Measurements from ENCODE around the gene KANK3.
"Not testable (repeated sequence)": the region's sequence is repeated elsewhere in the genome, so short reads cannot be mapped to it uniquely, and the experiment has no call there.

The KANK3 gene

DNA sequence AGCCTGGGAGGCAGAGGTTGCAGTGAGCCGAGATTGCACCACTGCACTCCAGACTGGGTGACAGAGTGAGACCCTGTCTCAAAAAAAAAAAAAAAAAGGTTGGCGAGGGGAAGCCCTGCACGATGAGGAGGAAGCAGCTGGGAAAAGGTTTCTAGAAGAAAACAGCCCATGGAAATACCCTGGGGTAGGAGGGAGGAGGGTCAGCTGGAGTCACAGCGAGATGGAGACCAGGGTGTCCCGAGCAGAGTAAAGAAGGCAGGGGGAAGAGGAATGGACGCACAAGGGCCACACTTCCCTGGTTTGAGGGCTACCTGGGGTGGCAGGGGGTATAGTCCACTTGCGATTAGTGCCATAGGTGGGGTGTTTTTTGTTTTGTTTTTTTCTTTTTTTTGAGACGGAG lies 6.4 kb downstream of the KANK3 start:
- DNase-seq = no peak

DNA sequence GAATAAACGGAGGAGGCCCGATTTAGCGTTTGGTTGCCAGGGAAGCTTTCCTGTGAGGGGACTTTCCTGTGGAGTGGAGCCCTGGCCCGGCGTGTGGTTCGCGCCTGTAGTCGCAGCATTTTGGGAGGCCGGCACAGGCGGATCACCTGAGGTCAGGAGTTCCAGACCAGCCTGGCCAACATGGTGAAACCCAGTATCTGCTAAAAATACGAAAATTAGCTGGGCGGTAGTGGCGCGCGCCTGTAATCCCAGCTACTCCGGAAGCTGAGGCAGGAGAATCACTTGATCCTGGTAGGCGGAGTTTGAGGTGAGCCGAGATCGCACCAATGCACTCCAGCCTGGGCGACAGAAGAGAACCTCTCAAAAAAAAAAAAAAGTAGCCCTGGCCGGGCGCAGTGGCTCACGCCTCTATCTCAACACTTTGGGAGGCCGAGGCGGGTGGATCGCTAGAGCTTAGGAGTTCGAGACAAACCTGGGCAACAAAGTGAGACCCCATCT lies 6.9 kb downstream of the KANK3 start:
- DNase-seq = no peak

DNA sequence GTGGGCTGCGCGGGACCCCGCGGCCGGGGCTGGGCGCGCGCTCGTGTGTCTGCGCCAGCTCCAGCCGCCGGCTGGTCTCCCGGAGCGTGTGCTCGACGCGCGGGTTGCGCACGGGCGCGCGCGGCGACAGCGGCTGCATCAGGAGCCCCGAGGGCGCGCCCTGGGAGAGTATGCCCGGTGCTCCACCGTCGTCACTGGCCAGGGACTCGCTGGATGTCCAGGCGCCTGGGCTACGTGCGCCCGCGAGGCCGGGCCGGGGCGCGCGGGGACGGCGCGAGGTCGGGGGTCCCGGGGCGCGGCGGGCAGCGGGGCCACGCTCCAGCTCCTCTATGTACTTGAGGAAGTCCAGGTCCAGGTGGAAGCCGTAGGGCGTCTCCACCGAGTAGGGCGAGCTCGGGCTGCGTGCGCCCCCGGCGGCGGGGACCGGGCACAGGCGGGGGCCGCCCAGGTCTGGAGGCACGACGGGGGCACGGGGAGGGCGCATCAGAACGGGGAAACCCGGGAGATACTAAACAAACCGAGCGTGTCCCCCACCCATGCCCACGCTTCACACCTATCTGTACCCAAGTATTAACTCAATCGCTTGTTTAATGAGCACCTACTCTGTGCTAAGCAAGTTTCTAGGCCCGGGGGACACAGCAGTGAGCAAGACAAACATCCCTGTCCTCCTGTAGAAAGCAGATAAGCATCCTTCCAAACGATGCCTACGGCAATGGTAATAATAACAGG lies 7.6 kb downstream of the KANK3 start:
- peak; percentile 29 for DNase-seq

DNA sequence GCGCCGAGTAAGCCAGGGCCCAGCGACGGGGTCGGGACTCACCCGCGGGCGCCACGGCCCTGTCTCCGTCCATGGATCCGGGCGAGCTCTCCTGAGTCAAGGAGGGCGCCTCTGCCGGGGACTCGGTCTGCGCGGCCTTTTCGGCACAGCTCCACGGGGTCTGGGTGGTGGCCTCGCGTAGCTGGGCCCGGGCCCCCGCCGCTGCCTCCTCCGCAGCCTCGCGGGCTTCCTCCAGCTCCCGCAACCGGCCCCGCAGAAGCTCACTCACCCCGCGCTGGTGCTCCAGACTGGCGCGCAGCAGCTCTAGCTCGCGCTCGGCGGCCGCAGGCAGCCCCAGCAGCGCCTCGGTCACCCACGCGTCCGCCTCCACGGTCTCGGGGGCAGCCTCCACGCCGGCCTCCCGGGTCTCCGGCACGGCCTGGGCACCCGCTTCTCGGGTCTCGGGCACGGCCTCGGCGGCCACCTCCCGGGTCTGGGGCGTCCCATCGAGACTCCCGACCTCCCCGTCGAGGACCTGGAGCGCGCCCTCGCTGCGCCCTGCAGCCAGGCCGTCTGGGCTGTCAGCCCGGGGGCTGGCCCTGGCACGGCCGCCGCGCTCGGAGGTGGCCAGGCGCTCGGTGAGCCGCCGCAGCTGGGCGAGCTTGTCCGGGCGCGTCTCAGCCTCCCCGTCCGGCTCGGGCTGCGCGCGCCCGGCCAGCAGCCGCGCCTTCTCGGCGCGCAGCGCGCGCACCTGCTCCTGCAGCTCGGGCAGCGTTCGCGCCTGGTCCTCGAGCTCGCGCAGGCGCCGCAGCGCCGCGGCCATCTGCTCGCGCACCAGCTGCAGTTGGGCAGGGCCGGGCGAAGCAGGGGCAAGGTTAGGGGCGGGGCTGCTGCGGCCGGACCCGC lies 8.4 kb downstream of the KANK3 start:
- DNase-seq = peak; percentile 35

DNA sequence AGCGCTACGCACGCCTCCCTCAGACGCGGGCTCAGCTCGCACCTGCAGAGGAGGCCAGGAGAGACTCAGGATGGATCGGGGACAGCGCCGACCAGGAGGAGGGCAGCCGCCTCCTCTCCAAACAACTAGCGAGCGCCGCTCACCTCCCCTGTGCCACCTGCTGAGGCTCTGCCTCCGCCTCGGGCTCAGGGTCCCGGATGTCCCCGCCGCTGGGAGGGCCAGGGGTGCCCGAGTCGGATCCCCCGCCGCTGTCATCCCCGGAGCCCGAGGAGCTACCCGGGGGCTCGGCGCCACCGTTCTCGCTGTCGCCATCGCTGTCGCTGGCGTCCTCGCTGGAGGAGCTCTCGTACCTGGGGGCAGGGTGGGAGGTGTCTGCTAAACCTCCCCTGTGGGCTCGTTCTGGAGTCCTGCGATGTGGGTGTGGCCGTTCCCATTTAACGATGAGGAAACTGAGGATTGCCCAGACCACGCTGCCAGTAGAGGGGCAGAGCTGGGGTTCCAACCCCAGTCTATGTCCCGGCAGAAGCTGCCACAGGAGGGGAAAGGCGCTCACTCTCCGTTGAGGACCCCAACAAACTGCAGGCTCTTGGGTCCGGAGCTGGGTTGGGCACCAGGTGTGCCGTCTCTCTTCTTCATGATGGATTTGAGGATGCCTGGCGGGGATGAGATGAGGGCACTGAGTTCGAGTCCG lies 9.2 kb downstream of the KANK3 start:
- no peak for DNase-seq

DNA sequence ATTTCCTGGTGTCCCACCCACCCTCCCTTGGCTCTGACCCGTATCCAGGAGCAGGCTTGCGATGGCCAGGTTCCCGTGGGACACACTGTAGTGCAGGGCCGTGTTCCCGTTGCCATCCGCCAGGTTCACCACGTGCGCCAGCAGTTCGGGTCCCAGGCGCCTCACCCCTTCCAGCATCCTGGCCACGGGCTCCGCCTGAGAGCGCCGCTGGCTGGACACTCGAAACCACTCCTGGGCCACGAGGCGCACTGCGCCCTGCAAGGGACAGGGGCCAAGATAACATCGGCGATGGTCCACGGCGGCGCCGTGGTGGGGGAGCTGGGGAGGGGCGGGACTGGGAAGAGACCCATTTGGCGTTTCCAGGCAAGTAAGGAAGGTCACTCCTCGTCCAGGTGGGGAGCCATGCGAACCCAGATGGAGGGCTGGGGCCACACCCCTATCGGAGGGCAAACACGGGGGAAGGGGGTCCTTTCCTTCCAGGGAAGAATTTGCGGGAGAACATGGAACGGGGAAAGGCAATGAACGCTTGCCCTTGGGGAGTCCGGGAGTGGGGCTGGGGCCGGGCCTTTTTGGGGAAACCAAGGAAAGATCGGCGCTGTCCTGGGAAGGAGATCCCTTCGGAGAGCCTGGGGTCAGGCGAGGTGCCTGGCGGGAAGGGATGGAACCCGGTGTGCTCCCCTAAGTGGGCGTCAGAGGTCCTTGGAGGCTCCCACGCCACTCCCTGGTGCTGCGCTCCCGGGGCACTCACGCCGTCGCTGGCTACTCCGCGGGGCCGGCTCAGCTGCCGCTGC lies 9.9 kb downstream of the KANK3 start:
- no peak for DNase-seq

DNA sequence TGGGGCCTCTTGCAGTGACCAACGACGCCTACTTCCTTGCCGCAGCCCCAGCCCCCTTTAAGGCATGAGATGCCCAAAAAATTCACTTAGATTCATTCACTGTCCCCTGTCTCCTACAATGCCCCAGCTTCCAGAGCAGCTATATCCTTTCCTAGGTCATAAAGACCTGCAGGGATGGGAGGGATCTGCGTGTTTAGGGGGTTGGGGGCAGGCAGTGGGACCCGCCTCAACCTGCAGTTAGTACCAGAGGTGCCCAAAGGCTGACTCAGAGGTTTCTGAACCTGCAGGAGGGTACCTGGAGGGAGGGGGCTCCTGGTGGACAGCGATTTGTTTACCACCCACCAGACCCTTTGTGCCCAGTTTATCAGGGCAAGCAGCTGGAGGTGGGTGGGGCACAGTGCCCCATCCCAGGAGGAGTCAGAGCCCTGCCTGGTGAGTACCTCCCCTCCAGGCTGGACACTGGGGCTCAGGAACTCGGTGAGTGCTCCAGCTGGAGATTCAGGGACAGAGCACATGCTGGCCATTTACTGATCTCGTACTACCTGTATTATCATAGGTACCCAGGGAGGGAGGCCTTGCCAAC lies 11.7 kb downstream of the KANK3 start:
- no peak for DNase-seq

DNA sequence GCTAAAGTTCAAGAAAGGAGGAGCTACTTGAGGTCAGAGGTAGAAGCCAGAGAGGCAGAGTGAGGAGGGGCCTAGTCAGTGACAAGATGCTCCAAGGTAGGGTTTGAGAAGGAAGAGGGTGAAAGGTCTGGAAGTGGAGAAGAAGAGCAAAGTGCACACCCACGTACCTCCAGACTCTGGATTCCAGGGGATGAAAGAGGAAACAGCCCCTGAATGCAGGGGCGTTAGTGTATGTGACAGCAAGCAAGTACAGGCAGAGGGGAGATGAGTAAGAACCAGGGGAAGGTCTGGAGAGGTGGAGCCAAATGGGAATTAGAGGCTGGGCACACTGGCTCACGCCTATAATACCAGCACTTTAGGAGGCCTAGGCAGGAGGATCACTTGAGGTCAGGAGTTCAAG lies 13.1 kb downstream of the KANK3 start:
- no peak for DNase-seq

DNA sequence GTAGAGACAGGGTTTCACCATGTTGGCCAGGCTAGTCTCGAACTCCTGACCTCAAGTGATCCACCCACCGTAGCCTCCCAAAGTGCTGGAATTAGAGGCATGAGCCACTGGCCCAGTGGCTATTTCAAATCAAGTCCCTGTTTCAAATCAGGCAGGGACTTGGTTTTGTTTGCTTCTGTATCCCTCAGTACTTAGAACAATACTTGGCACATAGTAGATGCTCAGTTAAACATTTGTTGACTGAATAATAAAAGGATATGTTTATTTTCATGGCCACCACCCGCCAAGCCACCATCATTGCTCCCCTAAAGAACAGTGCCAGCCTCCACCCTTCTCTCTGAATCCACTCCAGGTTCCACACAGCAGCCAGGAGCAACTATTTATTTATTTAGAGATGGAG lies 17.6 kb downstream of the KANK3 start:
- no peak for DNase-seq

DNA sequence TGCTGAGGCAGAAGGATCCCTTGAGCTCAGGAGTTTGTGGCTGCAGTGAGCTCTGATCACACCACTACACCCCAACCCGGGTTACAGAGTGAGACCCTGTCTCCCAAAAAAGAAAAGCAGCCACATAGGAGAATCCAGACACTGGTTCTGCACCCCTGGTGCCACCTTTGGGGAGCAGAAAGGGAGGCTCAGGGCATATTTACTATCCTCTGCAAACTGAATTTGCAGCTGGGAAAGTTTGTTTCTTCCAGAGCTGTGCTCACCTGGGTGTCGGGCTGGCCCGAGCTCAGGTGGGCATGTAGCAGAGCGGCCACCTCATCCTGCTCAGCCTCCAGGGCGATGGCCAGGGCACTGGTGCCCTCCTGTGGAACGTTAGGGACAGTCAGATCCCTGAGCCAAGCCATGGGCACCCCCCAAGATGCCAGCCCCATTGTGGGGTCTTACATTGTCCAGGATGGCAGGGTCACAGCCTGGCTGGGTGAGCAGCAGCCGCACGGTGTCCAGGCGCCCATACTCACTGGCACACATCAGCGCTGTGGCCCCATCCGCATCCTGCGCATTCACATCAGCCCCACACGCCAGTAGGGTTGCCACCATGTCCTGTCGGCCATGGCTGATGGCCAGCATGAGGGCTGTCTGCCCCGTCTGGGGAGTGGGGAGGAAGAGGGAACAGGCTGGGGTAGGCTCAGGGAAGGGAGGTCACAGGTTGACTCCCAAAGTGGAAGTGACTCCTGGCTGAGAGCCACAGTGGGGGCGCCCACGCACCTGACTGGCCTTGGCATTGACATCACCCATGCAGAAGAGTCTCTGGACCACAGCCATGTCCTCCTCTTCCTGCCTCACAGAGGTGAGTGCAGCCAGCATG lies 18.6 kb downstream of the KANK3 start:
- peak; percentile 22 for DNase-seq

DNA sequence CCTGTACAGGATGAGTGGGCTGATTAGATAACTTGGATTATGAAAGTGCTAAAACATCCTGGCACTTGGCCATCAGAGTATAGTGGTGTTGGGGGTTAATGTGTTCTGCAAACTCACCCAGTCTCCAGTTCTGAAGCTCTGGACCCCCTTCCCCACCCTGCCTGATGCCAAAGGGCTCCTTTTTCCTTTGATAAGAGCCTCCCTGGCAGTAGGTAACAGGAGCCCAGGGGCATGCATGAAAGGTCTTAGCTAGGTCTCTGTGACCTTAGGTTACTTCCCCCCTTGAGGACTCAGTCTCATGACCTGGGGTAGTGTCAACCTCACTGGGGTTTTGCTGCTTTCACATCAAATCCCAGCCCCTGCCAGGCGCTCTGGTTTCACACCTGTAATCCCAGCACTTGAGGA lies 19.3 kb downstream of the KANK3 start:
- DNase-seq = peak; percentile 21

DNA sequence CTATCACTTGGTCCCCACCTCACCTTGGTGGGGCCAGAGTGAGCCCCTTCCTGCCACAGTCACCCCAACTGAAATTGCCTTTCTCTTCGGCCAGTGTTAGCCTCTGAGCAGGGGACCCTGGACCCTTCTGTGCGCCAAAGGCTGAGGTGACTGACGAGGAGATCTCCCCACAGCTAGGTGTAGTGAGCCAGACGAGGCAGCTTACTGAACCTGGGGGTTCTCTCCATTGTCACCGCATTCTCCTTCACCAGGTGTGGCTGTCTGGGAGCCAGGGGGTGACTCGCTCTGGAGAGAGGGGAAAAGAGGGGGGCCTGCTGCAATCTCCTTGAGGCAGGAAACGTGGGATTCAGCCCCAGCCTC lies 20.4 kb downstream of the KANK3 start:
- DNase-seq = no peak

DNA sequence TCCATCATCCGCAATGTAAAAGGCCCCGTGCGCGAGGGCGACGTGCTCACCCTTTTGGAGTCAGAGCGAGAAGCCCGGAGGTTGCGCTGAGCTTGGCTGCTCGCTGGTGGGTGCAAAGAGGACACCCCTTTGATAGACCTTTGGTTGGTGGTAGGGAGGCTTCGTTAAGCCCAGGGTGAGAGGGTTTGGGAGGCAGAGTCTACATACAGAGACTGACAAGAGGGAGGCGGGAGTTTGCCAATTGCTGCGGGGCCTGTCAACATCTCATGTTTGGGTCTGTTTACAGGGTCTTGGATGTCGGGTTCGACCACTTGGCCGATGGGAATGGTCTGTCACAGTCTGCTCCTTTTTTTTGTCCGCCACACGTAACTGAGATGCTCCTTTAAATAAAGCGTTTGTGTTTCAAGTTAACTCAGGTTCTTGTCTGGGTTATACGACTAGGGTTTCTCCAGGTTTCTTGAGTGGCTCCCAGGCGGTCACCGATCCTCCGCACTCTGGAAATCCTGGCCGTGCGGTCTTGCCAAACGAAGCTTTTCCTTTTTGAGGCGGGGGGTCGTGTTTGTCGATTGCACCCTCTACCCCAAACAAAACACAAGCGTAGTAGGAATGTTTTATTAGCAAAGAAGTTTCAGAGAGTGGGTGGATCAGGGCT lies 20.9 kb downstream of the KANK3 start:
- DNase-seq = no peak

DNA sequence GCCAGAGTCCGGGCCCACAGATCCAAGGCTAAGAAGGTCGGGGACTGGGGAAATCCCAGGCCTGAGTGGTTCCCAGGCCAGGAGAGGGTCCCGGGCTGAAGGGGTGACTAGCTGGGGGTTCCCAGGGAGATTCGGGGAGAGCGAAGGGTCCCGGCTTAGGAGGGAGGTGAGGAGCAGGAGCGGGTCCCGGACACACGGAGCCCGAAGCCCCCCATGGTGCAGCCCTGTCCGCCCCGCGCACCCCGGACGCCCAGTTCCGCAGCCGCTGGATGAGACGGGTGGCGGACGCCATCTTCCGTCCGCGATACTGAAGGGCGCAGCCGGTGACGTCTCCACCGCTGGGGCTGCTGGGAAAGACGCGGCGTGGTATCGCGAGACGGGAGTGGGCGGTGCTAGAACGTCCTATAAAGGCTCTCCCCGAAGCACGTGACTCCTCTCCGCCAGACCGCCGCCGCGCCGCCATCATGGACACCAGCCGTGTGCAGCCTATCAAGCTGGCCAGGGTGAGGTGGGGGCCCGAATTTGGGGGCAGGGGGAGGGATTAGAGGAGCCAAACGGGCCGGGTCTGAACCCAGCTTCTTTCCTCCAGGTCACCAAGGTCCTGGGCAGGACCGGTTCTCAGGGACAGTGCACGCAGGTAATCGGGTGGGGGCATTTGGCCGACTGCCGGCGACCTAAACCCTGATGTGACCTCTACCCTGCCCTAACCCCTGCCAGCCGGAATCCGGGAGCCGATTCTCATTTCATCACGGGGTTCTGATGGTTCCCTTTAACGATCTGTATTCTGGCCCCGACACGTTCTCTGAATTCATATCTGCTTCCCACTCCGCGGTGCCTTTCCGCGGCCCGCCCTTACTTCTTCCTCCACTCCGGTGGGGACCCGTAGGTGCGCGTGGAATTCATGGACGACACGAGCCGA lies 21.7 kb downstream of the KANK3 start, which contains the start of the genes NDUFA7 and RPS28:
NDUFA7 (minus strand) TSS at position 309 of the 919 bp plus-strand sequence; CDS start at position 292, 17 bp downstream.
RPS28 (plus strand) TSS at position 430 of the 919 bp plus-strand sequence; CDS start at position 465, 35 bp downstream.
- peak; percentile 97 for DNase-seq

DNA sequence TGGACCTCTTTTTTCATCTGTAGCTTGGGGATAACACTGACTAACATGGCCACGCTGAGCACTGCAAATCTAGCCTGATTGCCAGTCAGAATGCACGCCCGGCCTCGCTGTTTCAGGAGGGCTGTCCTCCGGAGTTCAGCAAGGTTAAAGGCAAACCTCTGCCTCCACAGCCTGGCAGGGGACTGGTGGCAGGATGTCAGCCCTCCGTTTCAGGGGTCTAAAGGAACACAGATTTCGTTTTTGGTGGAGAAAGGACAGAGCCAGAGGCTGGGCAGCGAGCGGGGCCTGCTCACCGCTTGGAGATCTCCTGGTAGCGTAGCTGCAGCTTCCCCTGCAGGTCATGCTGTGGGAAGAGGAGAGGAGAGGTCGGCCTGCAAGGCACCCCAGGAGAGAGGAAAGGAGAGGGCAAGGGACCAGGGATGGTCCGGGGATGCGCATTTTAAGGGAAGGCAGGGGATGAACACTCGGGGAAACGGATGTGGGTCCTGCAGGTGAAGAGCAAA lies 22.4 kb downstream of the KANK3 start:
- DNase-seq = peak; percentile 12

DNA sequence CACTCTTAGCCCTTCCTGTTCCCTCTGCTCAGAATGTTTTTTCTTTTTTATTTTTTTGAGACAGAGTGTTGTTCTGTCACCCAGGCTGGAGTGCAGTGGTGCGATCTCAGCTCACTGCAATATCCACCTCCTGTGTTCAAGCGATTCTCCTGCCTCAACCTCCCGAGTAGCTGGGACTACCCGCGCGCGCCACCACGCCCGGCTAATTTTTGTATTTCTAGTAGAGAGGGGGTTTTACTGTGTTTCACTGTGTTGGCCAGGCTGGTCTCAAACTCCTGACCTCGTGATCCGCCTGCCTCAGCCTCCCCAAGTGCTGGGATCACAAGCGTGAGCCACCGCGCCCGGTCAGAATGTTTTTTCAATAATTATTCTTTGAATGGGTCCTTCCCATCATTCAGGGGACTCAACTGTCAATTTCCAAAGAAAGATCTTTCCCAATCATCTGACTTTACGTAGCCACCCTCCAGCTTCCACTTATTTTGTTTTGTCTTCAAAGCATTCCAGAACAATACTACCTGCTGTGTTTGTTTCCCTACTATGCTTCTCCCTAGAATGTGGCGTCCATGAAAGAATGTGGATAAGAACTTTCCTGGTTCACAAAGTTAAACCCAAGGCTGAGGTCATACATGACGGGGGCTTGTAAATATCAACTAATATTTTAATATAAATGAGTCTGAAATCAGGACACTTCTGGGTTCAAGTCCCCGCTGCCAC lies 23.1 kb downstream of the KANK3 start:
- DNase-seq = no peak

DNA sequence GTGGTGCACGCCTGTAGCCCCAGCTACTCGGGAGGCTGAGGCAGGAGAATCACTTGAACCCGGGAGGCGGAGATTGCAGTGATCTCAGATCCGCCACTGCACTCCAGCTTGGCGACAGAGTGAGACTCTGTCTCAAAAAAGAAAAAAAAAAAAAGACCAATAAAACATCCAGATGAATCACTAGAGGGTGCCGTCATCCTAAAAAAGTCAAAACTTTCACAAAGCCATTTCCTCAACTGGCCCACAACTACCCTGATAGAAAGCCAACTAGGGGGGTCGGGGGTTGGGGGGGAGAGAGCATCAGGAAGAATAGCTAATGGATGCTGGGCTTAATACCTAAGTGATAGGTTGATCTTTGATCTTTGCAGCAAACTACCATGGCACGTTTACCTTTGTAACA lies 24.2 kb downstream of the KANK3 start:
- not testable (repeated sequence) for DNase-seq

DNA sequence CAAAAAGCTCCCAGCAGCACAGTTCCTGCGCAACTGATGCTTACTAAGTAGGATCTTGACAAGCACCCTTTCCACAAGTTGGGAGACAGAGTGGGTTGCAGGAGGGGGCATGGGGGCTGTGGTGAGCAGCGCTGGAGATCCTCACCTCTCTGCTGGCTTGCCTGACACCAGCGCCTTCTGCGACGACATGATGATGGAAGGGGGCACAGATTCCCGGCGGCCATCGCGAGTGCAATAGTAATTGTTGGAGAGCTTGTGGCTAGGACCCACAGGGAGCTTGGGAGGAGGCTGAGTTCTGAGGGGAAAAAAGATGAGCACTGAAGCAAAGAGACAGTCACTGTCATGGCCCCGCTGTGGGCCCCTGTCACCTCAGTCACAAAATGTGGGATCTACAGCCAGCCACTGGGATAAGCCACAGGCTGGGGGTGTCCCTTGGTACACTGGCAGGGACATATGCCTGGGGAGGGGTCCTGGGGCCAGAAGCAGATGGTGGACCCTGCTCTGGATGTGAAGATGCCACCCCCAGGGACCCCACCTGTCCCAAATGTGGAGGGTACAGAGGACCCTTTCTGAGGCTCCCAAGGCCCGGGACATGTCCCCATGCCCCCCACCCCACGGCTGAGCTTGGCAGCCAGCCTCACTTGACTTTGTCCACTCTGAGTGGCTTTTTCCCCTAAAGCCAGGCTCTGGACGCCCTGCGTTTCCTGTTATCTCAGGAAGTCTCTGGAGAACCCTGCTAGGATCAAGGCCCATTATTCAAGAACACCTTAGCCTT lies 26.5 kb downstream of the KANK3 start:
- DNase-seq = no peak

Data from activated CD4-positive, alpha-beta T cell treated with anti-CD3 and anti-CD28 coated beads, Interleukin-2, amount 50 U/mL, for 16 hours (primary cell).